ENCODE measurements around the gene PRKCD.

- peak; percentile 31; the same call in 1 of the 2 replicates for TF ChIP-seq CTCF (conservative IDR thresholded peaks at IDR 0.05; ENCODE audit: low read length)
- no peak for TF ChIP-seq EZH2phosphoT487 (IDR thresholded peaks at IDR 0.05; ENCODE audit: borderline replicate concordance)
Measured at GRCh38 chr3:53230041-53230621, 69.1 kb downstream of the PRKCD start.

All from Loucy (cell line).